A549 (cell line): ENCODE results near the gene PDE3A. TPM values are rescaled to one million over a fixed set of nuclear protein-coding genes. Genes with fewer than 3 reads are reported as not detected.
A peak's percentile ranks its signal among the peaks of the same experiment; 100 is the strongest.

Experiments used
- ATAC-seq, 2 experiments: fragments of 200-7000 bp in 1 of 2; fragments of >200 bp in 1 of 2; cut with Nextera tagmentation in 1 of 2; cut with Tn5 transposase in 1 of 2; 3 replicates each; pipeline versions ENCODE4 v1.8.0 to v1.9.1; 2018 to 2020; ENCODE audit warnings: mild to moderate bottlenecking in 1 of 2, moderate library complexity in 1 of 2
- CTCF ChIA-PET: fragments of 300-600 bp; sonication (Branson Sonifier 250); formaldehyde crosslinking; extraction: SDS; loops from one replicate; lab custom pipeline; 2021; ENCODE audit warnings: antibody characterized with exemption, inconsistent platforms; lab: Yijun Ruan, JAX
- POLR2A ChIA-PET: fragments of 350-600 bp; formaldehyde crosslinking; extraction: SDS; loops from one replicate; lab custom pipeline; 2021; ENCODE audit warnings: antibody characterized with exemption, inconsistent platforms; lab: Yijun Ruan, JAX
- DNase-seq, 2 experiments: peaks; one replicate each; pipeline versions ENCODE4 v3.0.0 to v3.0.0-alpha.2; 2011 to 2016; ENCODE audit warnings: low read depth in 1 of 2, low spot score in 1 of 2
- FAIRE-seq: peaks from 2 replicates; lab custom pipeline; 2011; peaks lifted over from hg19 to GRCh38; lab: Jason Lieb, UNC
- H3K27ac ChIP-seq, 2 experiments: fragments of >200 bp; sonication (Bioruptor Twin); formaldehyde crosslinking; 3 replicates each; pipeline ENCODE4 v1.5.1; 2016 to 2017
- H3K4me1 ChIP-seq: fragments of >200 bp; sonication (Bioruptor Twin); formaldehyde crosslinking; 3 replicates; pipeline ENCODE4 v1.6.1; 2016
- H3K4me2 ChIP-seq: fragments of >200 bp; sonication (Bioruptor Twin); formaldehyde crosslinking; 3 replicates; pipeline ENCODE4 v1.6.1; 2016
- H3K4me3 ChIP-seq: fragments of >200 bp; sonication (Bioruptor Twin); formaldehyde crosslinking; 3 replicates; pipeline ENCODE4 v1.5.1; 2016
- H3K9me3 ChIP-seq: fragments of >200 bp; sonication (Bioruptor Twin); formaldehyde crosslinking; 3 replicates; pipeline ENCODE4 v1.6.1; 2016
- CBX2 ChIP-seq: fragments of 200-600 bp; sonication (generic); IDR thresholded peaks from 2 replicates; pipeline ENCODE4 v1.6.1; 2016; ENCODE audit warnings: low read depth, mild to moderate bottlenecking, borderline replicate concordance
- CBX8 ChIP-seq: fragments of 200-600 bp; sonication (generic); IDR thresholded peaks from 2 replicates; pipeline ENCODE4 v1.6.1; 2016
- CTCF ChIP-seq: fragments of >200 bp; sonication (Bioruptor Twin); formaldehyde crosslinking; IDR thresholded peaks from 3 replicates; pipeline ENCODE4 v1.5.1; 2016
- FOXS1 ChIP-seq: fragments of 250-450 bp; sonication (Bioruptor Pico); IDR thresholded peaks from 2 replicates; pipeline ENCODE4 v1.5.0; 2020; ENCODE audit warnings: mild to moderate bottlenecking, moderate library complexity
- GATA3 ChIP-seq: IDR thresholded peaks from 2 replicates; pipeline ENCODE4 v1.6.1; 2012; ENCODE audit warnings: borderline replicate concordance
- HES2 ChIP-seq: fragments of >200 bp; sonication (Bioruptor Twin); formaldehyde crosslinking; IDR thresholded peaks from 2 replicates; pipeline ENCODE4 v1.6.1; 2016
- HOXB5 ChIP-seq: fragments of 250-450 bp; sonication (Bioruptor Pico); IDR thresholded peaks from 2 replicates; pipeline ENCODE4 v1.5.0; 2020; ENCODE audit warnings: mild to moderate bottlenecking, moderate library complexity
- JUN ChIP-seq, 2 experiments: fragments of >200 bp; sonication (Bioruptor Twin); formaldehyde crosslinking; IDR thresholded peaks; 2 replicates in 1 of 2; 3 replicates in 1 of 2; pipeline ENCODE4 v1.6.1; 2016 to 2017
- KDM1A ChIP-seq: fragments of 200-600 bp; sonication (generic); IDR thresholded peaks from 2 replicates; pipeline ENCODE4 v1.6.1; 2016; ENCODE audit warnings: low read depth, mild to moderate bottlenecking
- MAX ChIP-seq: IDR thresholded peaks from 2 replicates; pipeline ENCODE4 v1.6.1; 2012
- MYC ChIP-seq: IDR thresholded peaks from 2 replicates; pipeline ENCODE4 v1.6.1; 2012; ENCODE audit warnings: mild to moderate bottlenecking, inconsistent platforms, low read length, improper control_type of control experiment, borderline replicate concordance
- NFE2L2 ChIP-seq: fragments of 150-350 bp; conservative IDR thresholded peaks from 2 replicates; pipeline ENCODE4 v1.6.1; 2014; ENCODE audit warnings: low read length
- PHF8 ChIP-seq: fragments of 200-600 bp; sonication (generic); IDR thresholded peaks from 2 replicates; pipeline ENCODE4 v1.6.1; 2016; ENCODE audit warnings: low read depth, mild to moderate bottlenecking, antibody characterized with exemption, moderate library complexity, borderline replicate concordance
- POLR2AphosphoS2 ChIP-seq: conservative IDR thresholded peaks from 2 replicates; pipeline ENCODE4 v1.6.1; 2012; ENCODE audit warnings: low read length, improper control_type of control experiment, inconsistent platforms
- RCOR1 ChIP-seq: fragments of 150-350 bp; IDR thresholded peaks from 2 replicates; pipeline ENCODE4 v1.6.1; 2014; ENCODE audit warnings: antibody characterized with exemption, low read length, low read depth
- REST ChIP-seq: fragments of 200-600 bp; sonication (generic); IDR thresholded peaks from 2 replicates; pipeline ENCODE4 v1.6.1; 2016; ENCODE audit warnings: antibody characterized with exemption, mild to moderate bottlenecking, moderate library complexity
- RFX5 ChIP-seq: fragments of 450-650 bp; IDR thresholded peaks from 2 replicates; pipeline ENCODE4 v1.7.1; 2014; ENCODE audit warnings: antibody characterized with exemption, mild to moderate bottlenecking, moderate library complexity
- SREBF2 ChIP-seq: fragments of 450-650 bp; IDR thresholded peaks from 2 replicates; pipeline ENCODE4 v1.6.1; 2014; ENCODE audit warnings: mild to moderate bottlenecking, moderate library complexity
- TFCP2L1 ChIP-seq: fragments of 250-450 bp; sonication (Bioruptor Pico); IDR thresholded peaks from 2 replicates; pipeline ENCODE4 v1.5.0; 2021; ENCODE audit warnings: mild to moderate bottlenecking
- TP53 ChIP-seq: fragments of 250-450 bp; sonication (Bioruptor Pico); IDR thresholded peaks from 2 replicates; pipeline ENCODE4 v1.5.0; 2021; ENCODE audit warnings: mild to moderate bottlenecking, moderate library complexity
- USF2 ChIP-seq: fragments of 450-650 bp; IDR thresholded peaks from 2 replicates; pipeline ENCODE4 v1.6.1; 2014; ENCODE audit warnings: antibody characterized with exemption
- ZC3H11A ChIP-seq: fragments of 450-650 bp; IDR thresholded peaks from 2 replicates; pipeline ENCODE4 v1.6.1; 2014; ENCODE audit warnings: antibody characterized with exemption, mild to moderate bottlenecking
- ZFP36 ChIP-seq: fragments of 450-650 bp; IDR thresholded peaks from 2 replicates; pipeline ENCODE4 v1.6.1; 2014; ENCODE audit warnings: borderline replicate concordance; ENCODE audit not compliant: partially characterized antibody
- WGBS: methylation state at CpG from one replicate; pipeline ENCODE4 v1.1.6; 2017; ENCODE audit errors: missing lambda C conversion rate; 5-methylcytosine and 5-hydroxymethylcytosine counted together
- polyA plus RNA-seq, 4 experiments: library from polyadenylated mRNA; depleted of rRNA in 3 of 4; stranded (reverse); fragments of >200 nt; fragmentation: RNase III in 1 of 4; extraction: RNeasy Plus Mini Kit Qiagen cat#74134 plus additional on column Dnase treatment in 1 of 4; gene quantifications; 2 replicates in 3 of 4; 3 replicates in 1 of 4; pipeline ENCODE4 v1.2.3, GENCODE V29; 2011 to 2017

The PDE3A gene
- polyA plus RNA-seq, 2 of the 4 experiments (the other 2 are of a cell fraction): 7.6 to 12.7 TPM

GRCh38 chr12:20446836-20447235, 78.5 kb downstream of the PDE3A start (continued):
- TF ChIP-seq REST (no peak), MYC (no peak), RCOR1 (no peak), PHF8 (no peak)

GRCh38 chr12:20448781-20449180, 80.4 kb downstream of the PDE3A start:
- ATAC-seq (no peak), FAIRE-seq (peak; percentile 13), DNase-seq (no peak)
- CTCF ChIA-PET: no interaction called here
- WGBS: 72% methylated on average over 2 of the region's 2 CpGs
- Histone ChIP-seq H3K9me3 (no peaks in the 10 kb centered on the region), H3K4me3 (no peak overlapping the region), H3K27ac (no peak overlapping the region), H3K4me2 (no peak overlapping the region), H3K4me1 (peaks cover 30% of the 10 kb centered on the region)
- POLR2A ChIA-PET: no interaction called here
- TF ChIP-seq ZC3H11A: no peak
- no peak for TF ChIP-seq REST
- TF ChIP-seq HES2: no peak
- no peak for TF ChIP-seq GATA3
- TF ChIP-seq USF2: no peak
- TF ChIP-seq TP53 (CRISPR knock-in tag): no peak
- TF ChIP-seq NFE2L2: no peak
- TF ChIP-seq POLR2AphosphoS2: no peak
- TF ChIP-seq FOXS1 (CRISPR knock-in tag): no peak
- no peak for TF ChIP-seq CBX8
- no peak for TF ChIP-seq CBX2
- no peak for TF ChIP-seq KDM1A
- no peak for TF ChIP-seq ZFP36
- no peak for TF ChIP-seq TFCP2L1 (CRISPR knock-in tag)
- no peak for TF ChIP-seq CTCF
- TF ChIP-seq JUN (IDR thresholded peaks at IDR 0.05): no peak
- TF ChIP-seq RFX5: no peak
- TF ChIP-seq MAX: no peak
- TF ChIP-seq HOXB5 (CRISPR knock-in tag): no peak
- TF ChIP-seq SREBF2: no peak
